Breast epithelium (tissue), 4 donors: ENCODE results near the gene BCL3. TPM values are rescaled to one million over a fixed set of nuclear protein-coding genes. Genes with fewer than 3 reads are reported as not detected.
A peak's percentile ranks its signal among the peaks of the same experiment; 100 is the strongest.
"Not testable (repeated sequence)": the region's sequence is repeated elsewhere in the genome, so short reads cannot be mapped to it uniquely, and the experiment has no call there.

Experiments
- DNase-seq, 2 donors: peaks; one replicate each; pipeline ENCODE4 v3.0.0-alpha.2; 2019; ENCODE audit warnings: low spot score in 2 of 2
- H3K27ac ChIP-seq, 2 donors: fragments of 200-600 bp; sonication (generic) in 1 of 2; one replicate each; pipeline ENCODE4 v1.5.1; 2016 to 2019; ENCODE audit warnings: mild to moderate bottlenecking in 1 of 2
- H3K27me3 ChIP-seq, 2 donors: fragments of 200-600 bp; sonication (generic) in 1 of 2; one replicate each; pipeline versions ENCODE4 v1.5.1 to v1.6.0; 2017 to 2019; ENCODE audit warnings: control low read depth in 1 of 2, mild to moderate bottlenecking in 1 of 2
- H3K36me3 ChIP-seq: fragments of 200-600 bp; one replicate; pipeline ENCODE4 v1.5.1; 2019
- H3K4me1 ChIP-seq, 2 donors: fragments of 200-600 bp; sonication (generic); one replicate each; pipeline ENCODE4 v1.5.1; 2016 to 2019; ENCODE audit warnings: control low read depth in 1 of 2
- H3K4me3 ChIP-seq, 3 donors: fragments of 200-600 bp; sonication (generic); 1 replicate in 2 of 3; 2 replicates in 1 of 3; pipeline ENCODE4 v1.5.1; 2016 to 2019; ENCODE audit warnings: mild to moderate bottlenecking in 3 of 3, moderate library complexity in 2 of 3
- H3K9me3 ChIP-seq, 2 donors: fragments of 200-600 bp; sonication (generic) in 1 of 2; one replicate each; pipeline ENCODE4 v1.5.1; 2016 to 2019; ENCODE audit warnings: control low read depth in 1 of 2
- CTCF ChIP-seq, 3 donors: fragments of 450-650 bp; IDR thresholded peaks; one replicate each; pipeline ENCODE4 v1.5.1; 2016 to 2017; ENCODE audit warnings: antibody characterized with exemption in 3 of 3, mild to moderate bottlenecking in 3 of 3, moderate library complexity in 3 of 3
- POLR2A ChIP-seq: fragments of 450-650 bp; IDR thresholded peaks from one replicate; pipeline ENCODE4 v1.6.1; 2016; ENCODE audit warnings: antibody characterized with exemption, mild to moderate bottlenecking, moderate library complexity
- POLR2AphosphoS5 ChIP-seq, 3 donors: sonication (generic); formaldehyde crosslinking; IDR thresholded peaks; one replicate each; pipeline ENCODE4 v1.6.1; 2017; ENCODE audit warnings: antibody characterized with exemption in 3 of 3
- intact Hi-C: fragments of 100-400 bp; cut with DNase I; formaldehyde crosslinking; loops from one replicate; pipeline ENCODE4 v1.15.1; 2023; ENCODE audit warnings: low total_unique reads
- total RNA-seq, 3 donors: library from RNA; depleted of rRNA; stranded (reverse); fragments of >200 nt; gene quantifications; one replicate each; pipeline ENCODE4 v1.1.0, GENCODE V29; 2016

Gene BCL3
- total RNA-seq, 3 donors from 2014 or later: 4.3 to 37.6 (median 34.4) TPM

DNA sequence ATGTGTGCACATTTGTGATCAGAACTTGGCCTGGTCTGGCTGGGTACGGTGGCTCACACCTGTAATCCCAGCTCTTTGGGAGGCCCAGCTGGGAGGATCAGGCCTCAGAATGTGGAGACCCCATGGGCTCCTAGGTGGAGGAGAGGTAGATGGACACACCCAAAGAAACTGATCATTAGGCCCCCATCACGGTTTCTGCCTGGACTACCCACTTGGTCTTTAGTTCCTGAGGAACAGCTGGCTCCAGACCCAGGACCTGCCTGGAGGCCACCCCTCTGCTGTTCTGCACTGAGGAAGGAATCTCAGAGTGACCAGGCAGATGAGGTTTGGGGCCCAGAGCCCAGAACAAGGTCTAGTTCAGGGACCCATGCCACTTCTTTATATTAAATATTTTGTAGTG, 30.6 kb downstream of the BCL3 start:
- H3K36me3 ChIP-seq: no peaks in the 10 kb centered on the region
- H3K27me3 ChIP-seq: no peaks in the 10 kb centered on the region
- H3K4me3 ChIP-seq: no peak overlapping the region
- DNase-seq: no peak
- no peaks in the 10 kb centered on the region for H3K4me1 ChIP-seq
- no peaks in the 10 kb centered on the region for H3K9me3 ChIP-seq
- intact Hi-C loops: no loop called here
- TF ChIP-seq POLR2AphosphoS5 (IDR thresholded peaks at IDR 0.05) (no peak), POLR2A (no peak), CTCF (IDR thresholded peaks at IDR 0.05) (no peak)
- H3K27ac ChIP-seq: peak overlapping the region in 1 of 2 donors; percentile 42

DNA sequence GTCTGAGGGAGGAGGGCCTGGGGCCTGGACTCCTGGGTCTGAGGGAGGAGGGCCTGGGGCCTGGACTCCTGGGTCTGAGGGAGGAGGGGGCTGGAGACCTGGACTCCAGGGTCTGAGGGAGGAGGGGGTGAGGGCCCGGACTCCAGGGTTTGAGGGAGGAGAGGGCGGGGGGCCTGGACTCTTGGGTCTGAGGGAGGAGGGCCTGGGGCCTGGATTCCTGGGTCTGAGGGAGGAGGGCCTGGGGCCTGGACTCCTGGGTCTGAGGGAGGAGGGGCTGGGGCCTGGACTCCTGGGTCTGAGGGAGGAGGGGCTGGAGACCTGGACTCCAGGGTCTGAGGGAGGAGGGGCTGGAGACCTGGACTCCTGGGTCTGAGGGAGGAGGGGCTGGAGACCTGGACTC, 33.2 kb downstream of the BCL3 start:
- intact Hi-C loops, H3K4me3 ChIP-seq, H3K27ac ChIP-seq, DNase-seq, H3K27me3 ChIP-seq, H3K4me1 ChIP-seq, H3K9me3 ChIP-seq, H3K36me3 ChIP-seq: not testable (repeated sequence)

GRCh38 chr19:44782729-44783128, 34.2 kb downstream of the BCL3 start:
- H3K9me3 ChIP-seq: no peaks in the 10 kb centered on the region
- no peaks in the 10 kb centered on the region for H3K27me3 ChIP-seq
- no peak overlapping the region for H3K27ac ChIP-seq
- intact Hi-C loops: no loop called here
- no peaks in the 10 kb centered on the region for H3K4me1 ChIP-seq
- H3K36me3 ChIP-seq: no peaks in the 10 kb centered on the region
- DNase-seq: no peak
- TF ChIP-seq POLR2A (no peak), CTCF (IDR thresholded peaks at IDR 0.05) (no peak), POLR2AphosphoS5 (IDR thresholded peaks at IDR 0.05) (no peak)
- H3K4me3 ChIP-seq: no peak overlapping the region

DNA sequence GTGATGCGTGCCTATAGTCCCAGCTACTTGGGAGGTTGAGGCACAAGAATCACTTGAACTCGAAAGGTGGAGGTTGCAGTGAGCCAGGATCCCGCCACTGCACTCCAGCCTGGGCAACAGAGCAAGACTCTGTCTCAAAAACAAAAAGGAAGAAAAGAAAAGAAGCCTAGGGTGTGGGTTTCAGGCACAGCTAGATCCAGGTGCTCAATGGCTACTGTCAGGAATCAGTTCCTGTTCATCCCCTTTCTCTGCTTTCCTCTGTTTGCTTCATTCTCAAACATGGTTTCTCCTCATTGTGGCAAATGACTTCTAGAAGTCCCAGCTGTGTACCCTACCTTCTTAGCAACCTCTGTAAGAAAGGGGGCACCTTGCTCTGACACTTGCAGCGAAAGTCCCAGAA, 35.0 kb downstream of the BCL3 start:
- no peaks in the 10 kb centered on the region for H3K4me1 ChIP-seq
- H3K4me3 ChIP-seq: no peak overlapping the region
- H3K27ac ChIP-seq: no peak overlapping the region
- no peak for DNase-seq
- H3K9me3 ChIP-seq: no peaks in the 10 kb centered on the region
- intact Hi-C loops: no loop called here
- TF ChIP-seq CTCF (IDR thresholded peaks at IDR 0.05) (no peak), POLR2A (no peak), POLR2AphosphoS5 (IDR thresholded peaks at IDR 0.05) (no peak)
- no peaks in the 10 kb centered on the region for H3K27me3 ChIP-seq
- H3K36me3 ChIP-seq: no peaks in the 10 kb centered on the region

GRCh38 chr19:44785271-44785670, 36.8 kb downstream of the BCL3 start:
- H3K27ac ChIP-seq: no peak overlapping the region
- no peaks in the 10 kb centered on the region for H3K27me3 ChIP-seq
- TF ChIP-seq POLR2AphosphoS5 (IDR thresholded peaks at IDR 0.05) (no peak), POLR2A (no peak), CTCF (IDR thresholded peaks at IDR 0.05) (no peak)
- H3K9me3 ChIP-seq: no peaks in the 10 kb centered on the region
- no peaks in the 10 kb centered on the region for H3K4me1 ChIP-seq
- DNase-seq: no peak
- H3K4me3 ChIP-seq: no peak overlapping the region
- no peaks in the 10 kb centered on the region for H3K36me3 ChIP-seq
- intact Hi-C loops: no loop called here

DNA sequence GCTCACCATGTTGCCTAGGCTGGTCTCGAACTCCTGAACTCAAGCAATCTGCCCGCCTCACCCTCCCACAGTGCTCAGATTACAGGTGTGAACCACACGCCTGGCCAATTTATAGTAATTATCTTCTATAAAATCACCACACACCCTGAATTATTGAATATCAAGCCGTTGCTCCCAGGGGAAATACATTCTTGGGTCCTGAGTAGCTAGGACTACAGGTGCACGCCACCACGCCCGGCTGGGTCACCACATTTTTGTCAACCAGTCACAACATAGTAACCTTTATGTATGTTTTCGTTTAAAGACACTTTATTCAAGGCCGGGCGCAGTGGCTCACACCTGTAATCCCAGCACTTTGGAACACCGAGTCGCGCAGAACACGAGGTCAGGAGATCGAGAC, 37.5 kb downstream of the BCL3 start:
- no peaks in the 10 kb centered on the region for H3K9me3 ChIP-seq
- no peak for TF ChIP-seq POLR2A
- TF ChIP-seq POLR2AphosphoS5 (IDR thresholded peaks at IDR 0.05): no peak
- no peak for TF ChIP-seq CTCF (IDR thresholded peaks at IDR 0.05)
- intact Hi-C loops: no loop called here
- DNase-seq: no peak
- H3K4me3 ChIP-seq: no peak overlapping the region
- no peaks in the 10 kb centered on the region for H3K36me3 ChIP-seq
- H3K27me3 ChIP-seq: no peaks in the 10 kb centered on the region
- no peaks in the 10 kb centered on the region for H3K4me1 ChIP-seq
- H3K27ac ChIP-seq: no peak overlapping the region
